DMS79 treated with DMSO at 0.1 percent for 48 hours (cell line): ENCODE results near the gene STAG1.
"Not testable (repeated sequence)": the region's sequence is repeated elsewhere in the genome, so short reads cannot be mapped to it uniquely, and the experiment has no call there.

ENCODE experiments used
- DNase-seq: peaks from one replicate; lab custom pipeline; 2025; lab: John Stamatoyannopoulos, UW

Gene STAG1

GRCh38 chr3:136396916-136397315 lies 355.3 kb downstream of the STAG1 start:
- DNase-seq: no peak

GRCh38 chr3:136390574-136390973 lies 361.6 kb downstream of the STAG1 start:
- no peak for DNase-seq

GRCh38 chr3:136387031-136387430 lies 365.1 kb downstream of the STAG1 start:
- no peak for DNase-seq

- DNase-seq: no peak
Observed at GRCh38 chr3:136385457-136385856, 366.7 kb downstream of the STAG1 start.

GRCh38 chr3:136381051-136381450 lies 371.1 kb downstream of the STAG1 start:
- no peak for DNase-seq

GRCh38 chr3:136380530-136380929 lies 371.6 kb downstream of the STAG1 start:
- DNase-seq: no peak

- DNase-seq: no peak
Observed at GRCh38 chr3:136378011-136378410, 374.2 kb downstream of the STAG1 start.

- peak; percentile 26 for DNase-seq
Observed at GRCh38 chr3:136377508-136377907, 374.7 kb downstream of the STAG1 start.

GRCh38 chr3:136375800-136376199 lies 376.4 kb downstream of the STAG1 start:
- not testable (repeated sequence) for DNase-seq

- DNase-seq: no peak
Observed at GRCh38 chr3:136366289-136366688, 385.9 kb downstream of the STAG1 start.

- DNase-seq: no peak
Observed at GRCh38 chr3:136353461-136353860, 398.7 kb downstream of the STAG1 start.

GRCh38 chr3:136351905-136352304 lies 400.3 kb downstream of the STAG1 start:
- no peak for DNase-seq

- DNase-seq: no peak
Observed at GRCh38 chr3:136351351-136351750, 400.8 kb downstream of the STAG1 start.

GRCh38 chr3:136350557-136350956 lies 401.6 kb downstream of the STAG1 start:
- DNase-seq: no peak

- no peak for DNase-seq
Observed at GRCh38 chr3:136350132-136350531, 402.0 kb downstream of the STAG1 start.

- no peak for DNase-seq
Observed at GRCh38 chr3:136346486-136346885, 405.7 kb downstream of the STAG1 start.

GRCh38 chr3:136343873-136344555 lies 408.2 kb downstream of the STAG1 start:
- DNase-seq: peak; percentile 32

GRCh38 chr3:136343446-136343845 lies 408.7 kb downstream of the STAG1 start:
- DNase-seq: peak; percentile 34

- no peak for DNase-seq
Observed at GRCh38 chr3:136336329-136337100, 415.7 kb downstream of the STAG1 start.

- DNase-seq: not testable (repeated sequence)
Observed at GRCh38 chr3:136334726-136335125, 417.5 kb downstream of the STAG1 start.

GRCh38 chr3:136334209-136334608 lies 418.0 kb downstream of the STAG1 start:
- no peak for DNase-seq

GRCh38 chr3:136332776-136333175 lies 419.4 kb downstream of the STAG1 start:
- DNase-seq: no peak

- DNase-seq: no peak
Observed at GRCh38 chr3:136332302-136332701, 419.9 kb downstream of the STAG1 start.

GRCh38 chr3:136330900-136331299 lies 421.3 kb downstream of the STAG1 start:
- DNase-seq: no peak
